K562 (cell line): ENCODE results near the gene NXT1. TPM values are rescaled to one million over a fixed set of nuclear protein-coding genes. Genes with fewer than 3 reads are reported as not detected.

Experiments used
- ATAC-seq: fragments of 200-7000 bp; cut with Tn5 transposase; 3 replicates; pipeline ENCODE4 v1.9.1; 2020; ENCODE audit warnings: moderate library complexity
- BruUV-seq: library from RNA; stranded (reverse); fragments of 400-500 nt; replicated peaks from 2 replicates; lab custom pipeline; 2021; lab: Mats Ljungman, UMichigan
- CTCF ChIA-PET: fragments of 300-600 bp; formaldehyde crosslinking; extraction: SDS; loops from one replicate; lab custom pipeline; 2021; ENCODE audit warnings: low intra/inter-chr PET ratio; lab: Yijun Ruan, JAX
- POLR2A ChIA-PET: fragments of 300-600, 350-650 bp; sonication (Branson Sonifier 250); formaldehyde crosslinking; extraction: SDS; loops from one replicate; lab custom pipeline; 2021; ENCODE audit warnings: antibody characterized with exemption, inconsistent platforms; lab: Yijun Ruan, JAX
- DNase-seq, 4 experiments: peaks; one replicate each; pipeline versions ENCODE4 v3.0.0 to v3.0.0-alpha.2; 2011 to 2018; ENCODE audit warnings: low spot score in 3 of 4, mixed read lengths in 3 of 4; ENCODE audit errors: extremely low read depth in 1 of 4
- FAIRE-seq: peaks from 2 replicates; lab custom pipeline; 2011; peaks lifted over from hg19 to GRCh38; lab: Jason Lieb, UNC
- H2AFZ ChIP-seq: 2 replicates; pipeline ENCODE4 v1.6.0; 2011; ENCODE audit warnings: low read depth, low read length, control low read depth, inconsistent platforms
- H3K27ac ChIP-seq: fragments of 200-600 bp; 3 replicates; pipeline ENCODE4 v1.8.0; 2011; ENCODE audit warnings: low read depth, mild to moderate bottlenecking, control low read depth, inconsistent platforms, low read length, moderate library complexity, mixed read lengths; ENCODE audit errors: extremely low read depth
- H3K27me3 ChIP-seq, 2 experiments: fragments of 300-600 bp in 1 of 2; 2 replicates in 1 of 2; 3 replicates in 1 of 2; pipeline versions ENCODE4 v1.6.0 to v1.8.0; 2011; ENCODE audit warnings: inconsistent platforms in 2 of 2, low read length in 2 of 2, mild to moderate bottlenecking in 1 of 2, mixed read lengths in 1 of 2, moderate library complexity in 1 of 2; ENCODE audit not compliant: control insufficient read depth in 2 of 2, insufficient read depth in 2 of 2
- H3K36me3 ChIP-seq: fragments of 300-600 bp; 3 replicates; pipeline ENCODE4 v1.8.0; 2011; ENCODE audit warnings: mild to moderate bottlenecking, low read length, inconsistent platforms; ENCODE audit not compliant: control insufficient read depth, insufficient read depth
- H3K4me1 ChIP-seq, 2 experiments: fragments of 200-600 bp in 1 of 2; replicated peaks in 1 of 2; 2 replicates in 1 of 2; 3 replicates in 1 of 2; pipeline versions ENCODE4 v1.5.1 to v1.8.0; 2011; ENCODE audit warnings: inconsistent platforms in 2 of 2, low read length in 2 of 2, mild to moderate bottlenecking in 1 of 2, mixed read lengths in 1 of 2, moderate library complexity in 1 of 2; ENCODE audit not compliant: control insufficient read depth in 2 of 2, insufficient read depth in 2 of 2
- H3K4me2 ChIP-seq: 2 replicates; pipeline ENCODE4 v1.6.1; 2011; ENCODE audit warnings: low read length, control low read depth, inconsistent platforms, mixed read lengths; ENCODE audit not compliant: insufficient read depth
- H3K4me3 ChIP-seq: fragments of 200-600 bp; sonication (generic), shearing (Covaris generic); 2 replicates; pipeline ENCODE4 v1.5.1; 2016; ENCODE audit warnings: control low read depth, inconsistent platforms
- H3K79me2 ChIP-seq: fragments of 200-600 bp; 3 replicates; pipeline ENCODE4 v1.8.0; 2011; ENCODE audit warnings: low read length, inconsistent platforms; ENCODE audit not compliant: control insufficient read depth, insufficient read depth
- H3K9ac ChIP-seq, 2 experiments: 2 replicates each; pipeline versions ENCODE4 v1.6.0 to v1.6.1; 2011; ENCODE audit warnings: low read depth in 2 of 2, low read length in 2 of 2, control low read depth in 1 of 2, inconsistent platforms in 1 of 2, mild to moderate bottlenecking in 1 of 2, mixed read lengths in 1 of 2; ENCODE audit not compliant: insufficient read depth in 1 of 2
- H3K9me1 ChIP-seq: one replicate; pipeline ENCODE4 v1.6.0; 2011; ENCODE audit warnings: inconsistent platforms, mild to moderate bottlenecking, low read length, moderate library complexity; ENCODE audit not compliant: control insufficient read depth, insufficient read depth
- H3K9me3 ChIP-seq: replicated peaks from 2 replicates; pipeline ENCODE4 v1.5.1; 2011; ENCODE audit warnings: low read depth, low read length, inconsistent platforms; ENCODE audit not compliant: control insufficient read depth, insufficient read depth
- H4K20me1 ChIP-seq: replicated peaks from 2 replicates; pipeline ENCODE4 v1.6.1; 2011; ENCODE audit warnings: low read length, inconsistent platforms, mixed read lengths; ENCODE audit not compliant: control insufficient read depth, insufficient read depth
- ETV5 ChIP-seq: sonication (generic); formaldehyde crosslinking; IDR thresholded peaks from 2 replicates; pipeline ENCODE4 v1.4.0; 2020; ENCODE audit warnings: low read depth, mild to moderate bottlenecking, missing genetic modification reagents
- KLF16 ChIP-seq: IDR thresholded peaks from 2 replicates; pipeline ENCODE4 v1.6.1; 2016; ENCODE audit warnings: antibody characterized with exemption
- L3MBTL2 ChIP-seq: fragments of 450-650 bp; IDR thresholded peaks from 2 replicates; pipeline ENCODE4 v1.6.1; 2016; ENCODE audit warnings: mild to moderate bottlenecking, moderate library complexity
- NFIC ChIP-seq: fragments of 450-650 bp; IDR thresholded peaks from 2 replicates; pipeline ENCODE4 v1.6.1; 2017; ENCODE audit warnings: mild to moderate bottlenecking, inconsistent platforms
- NR2C1 ChIP-seq, 2 experiments: fragments of 450-650 bp; IDR thresholded peaks; 2 replicates each; pipeline ENCODE4 v1.6.1; 2017; ENCODE audit warnings: mild to moderate bottlenecking in 2 of 2, antibody characterized with exemption in 1 of 2, inconsistent platforms in 1 of 2, missing compliant biosample characterization in 1 of 2, missing genetic modification characterization in 1 of 2
- POLR2G ChIP-seq: fragments of 200-400 bp; formaldehyde crosslinking; IDR thresholded peaks from 2 replicates; pipeline ENCODE4 v1.6.1; 2017; ENCODE audit warnings: low read depth, mild to moderate bottlenecking, antibody characterized with exemption, low read length, moderate library complexity
- RBFOX2 ChIP-seq: fragments of 200-400 bp; formaldehyde crosslinking; IDR thresholded peaks from 2 replicates; pipeline ENCODE4 v1.6.1; 2017; ENCODE audit warnings: low read depth, mild to moderate bottlenecking, low read length, moderate library complexity
- RBM22 ChIP-seq: fragments of 200-400 bp; formaldehyde crosslinking; IDR thresholded peaks from 2 replicates; pipeline ENCODE4 v1.6.1; 2018; ENCODE audit warnings: low read length, low read depth; ENCODE audit not compliant: poor library complexity, severe bottlenecking
- WGBS: fragments of 100-300 bp; shearing (Covaris generic); methylation state at CpG from one replicate; pipeline ENCODE4 v1.1.6; 2016; ENCODE audit warnings: low coverage, mixed read lengths; ENCODE audit not compliant: insufficient coverage; ENCODE audit errors: missing lambda C conversion rate; 5-methylcytosine and 5-hydroxymethylcytosine counted together
- in situ Hi-C: fragments of 300-500 bp; cut with MboI; formaldehyde crosslinking; loops from 4 replicates; pipeline ENCODE4 v1.15.0; 2018; ENCODE audit warnings: inconsistent platforms, mixed read lengths
- intact Hi-C: fragments of 100-400 bp; cut with micrococcal nuclease; formaldehyde crosslinking; loops from 2 replicates; pipeline ENCODE4 v1.14.2; 2022
- polyA plus RNA-seq, 8 experiments: library from polyadenylated mRNA; depleted of rRNA in 4 of 8; stranded (reverse) in 5 of 8; unstranded in 3 of 8; fragments of >200 nt; fragmentation: Nextera tagmentation in 2 of 8; fragmentation: Illumina TruSeq in 1 of 8; extraction: Ambion mirVana in 2 of 8; extraction: Trizol in 1 of 8; gene quantifications; 2 replicates each; pipeline versions ENCODE4 v1.2.1 to v1.2.3, GENCODE V29; 2011 to 2014; ENCODE audit warnings: inconsistent platforms in 1 of 8, missing spikeins in 1 of 8
- total RNA-seq, 7 experiments: library from RNA; depleted of rRNA in 6 of 7; stranded (reverse); fragments of >200 nt in 6 of 7; fragmentation: Illumina TruSeq in 2 of 7; extraction: Trizol in 2 of 7; gene quantifications; 2 replicates each; pipeline versions ENCODE4 v1.2.1 to v1.2.3, GENCODE V29; 2011 to 2021; ENCODE audit warnings: low replicate concordance in 1 of 7
- TF ChIP-seq, protein P1 (sequence below): sonication (generic); formaldehyde crosslinking; IDR thresholded peaks from 2 replicates; pipeline ENCODE4 v1.8.1; 2023; ENCODE audit warnings: mild to moderate bottlenecking, missing genetic modification reagents, moderate library complexity
- TF ChIP-seq, protein P2 (sequence below): fragments of 250-450 bp; sonication (Bioruptor Pico); IDR thresholded peaks from 2 replicates; pipeline ENCODE4 v1.5.0; 2021
- TF ChIP-seq, protein P3 (sequence below): fragments of 450-650 bp; IDR thresholded peaks from 2 replicates; pipeline ENCODE4 v1.6.1; 2016; ENCODE audit warnings: missing biosample characterization, missing genetic modification characterization

The NXT1 gene
- total and polyA plus RNA-seq, 9 of the 15 experiments (the other 6 are each of a cell fraction or from before 2014, with no cell fraction given) = 7.7 to 50.9 (median 35.6) TPM

DNA sequence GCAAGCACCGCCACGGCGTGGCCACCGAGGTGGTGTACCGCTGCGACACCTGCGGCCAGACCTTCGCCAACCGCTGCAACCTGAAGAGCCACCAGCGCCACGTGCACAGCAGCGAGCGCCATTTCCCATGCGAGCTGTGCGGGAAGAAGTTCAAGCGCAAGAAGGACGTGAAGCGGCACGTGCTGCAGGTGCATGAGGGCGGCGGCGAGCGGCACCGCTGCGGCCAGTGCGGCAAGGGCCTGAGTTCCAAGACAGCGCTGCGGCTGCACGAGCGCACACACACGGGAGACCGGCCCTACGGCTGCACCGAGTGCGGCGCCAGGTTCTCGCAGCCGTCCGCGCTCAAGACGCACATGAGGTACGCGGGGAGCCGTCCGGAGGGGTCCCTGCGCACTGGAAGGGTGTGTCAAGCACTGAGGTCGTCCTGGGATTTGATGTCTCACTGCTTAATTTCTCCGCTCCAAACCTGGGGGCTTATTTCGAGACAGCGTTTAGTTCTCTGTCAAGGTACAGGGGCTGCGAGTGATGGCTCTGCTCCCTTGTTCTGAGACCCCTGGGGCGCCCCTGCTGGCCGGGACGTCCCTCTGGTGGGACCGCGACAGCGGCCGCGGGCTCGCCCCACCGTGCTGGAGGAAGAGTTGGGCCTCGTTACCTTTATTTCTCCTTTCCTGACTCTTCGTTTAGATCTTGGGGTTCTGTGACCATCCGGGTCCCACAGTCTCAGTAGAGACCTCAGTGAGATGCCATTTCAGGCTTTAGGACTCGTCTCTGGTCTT lies 15.0 kb downstream of the NXT1 start:
- peak overlapping the region; percentile 37; the same call in 1 of the 2 replicates for H3K4me2 ChIP-seq
- 95% methylated on average over 8 of the region's 65 CpGs for WGBS
- no peak overlapping the region for H3K9ac ChIP-seq
- peaks cover 68% of the 10 kb centered on the region for H3K36me3 ChIP-seq
- FAIRE-seq (no peak), ATAC-seq (no peak), DNase-seq (no peak)
- H3K4me3 ChIP-seq = no peak overlapping the region
- H3K9me1 ChIP-seq = no peaks in the 10 kb centered on the region
- CTCF ChIA-PET = no interaction called here
- peaks cover 25 to 28% of the 10 kb centered on the region in 2 experiments; a peak in 4 of 5 replicates for H3K4me1 ChIP-seq
- peaks cover 14% of the 10 kb centered on the region; the same call in 1 of the 2 replicates for H4K20me1 ChIP-seq
- H3K27ac ChIP-seq = peak overlapping the region; percentile 48; the same call in 2 of the 3 replicates
- H3K9me3 ChIP-seq = no peaks in the 10 kb centered on the region
- POLR2A ChIA-PET = interaction anchor here (1.2 kb wide), 1 partner anchor 7 kb away, joined by 3 read pairs; no protein-coding TSS in a partner anchor
- H2AFZ ChIP-seq = no peak overlapping the region
- TF ChIP-seq RBFOX2 (peak; percentile 58; the same call in 1 of the 2 replicates), KLF16 (no peak), POLR2G (peak; percentile 70), NR2C1 (IDR thresholded peaks at IDR 0.05) (no peak), NR2C1 (tag; IDR thresholded peaks at IDR 0.05) (no peak), ETV5 (CRISPR knock-in tag) (no peak), NFIC (no peak), L3MBTL2 (no peak), RBM22 (peak; percentile 40)
- TF ChIP-seq, protein P1, sequence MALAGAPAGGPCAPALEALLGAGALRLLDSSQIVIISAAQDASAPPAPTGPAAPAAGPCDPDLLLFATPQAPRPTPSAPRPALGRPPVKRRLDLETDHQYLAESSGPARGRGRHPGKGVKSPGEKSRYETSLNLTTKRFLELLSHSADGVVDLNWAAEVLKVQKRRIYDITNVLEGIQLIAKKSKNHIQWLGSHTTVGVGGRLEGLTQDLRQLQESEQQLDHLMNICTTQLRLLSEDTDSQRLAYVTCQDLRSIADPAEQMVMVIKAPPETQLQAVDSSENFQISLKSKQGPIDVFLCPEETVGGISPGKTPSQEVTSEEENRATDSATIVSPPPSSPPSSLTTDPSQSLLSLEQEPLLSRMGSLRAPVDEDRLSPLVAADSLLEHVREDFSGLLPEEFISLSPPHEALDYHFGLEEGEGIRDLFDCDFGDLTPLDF (CRISPR knock-in tag) = no peak
- TF ChIP-seq, protein P2, sequence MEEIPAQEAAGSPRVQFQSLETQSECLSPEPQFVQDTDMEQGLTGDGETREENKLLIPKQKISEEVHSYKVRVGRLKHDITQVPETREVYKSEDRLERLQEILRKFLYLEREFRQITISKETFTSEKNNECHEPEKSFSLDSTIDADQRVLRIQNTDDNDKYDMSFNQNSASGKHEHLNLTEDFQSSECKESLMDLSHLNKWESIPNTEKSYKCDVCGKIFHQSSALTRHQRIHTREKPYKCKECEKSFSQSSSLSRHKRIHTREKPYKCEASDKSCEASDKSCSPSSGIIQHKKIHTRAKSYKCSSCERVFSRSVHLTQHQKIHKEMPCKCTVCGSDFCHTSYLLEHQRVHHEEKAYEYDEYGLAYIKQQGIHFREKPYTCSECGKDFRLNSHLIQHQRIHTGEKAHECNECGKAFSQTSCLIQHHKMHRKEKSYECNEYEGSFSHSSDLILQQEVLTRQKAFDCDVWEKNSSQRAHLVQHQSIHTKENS = no peak
- TF ChIP-seq, protein P3, sequence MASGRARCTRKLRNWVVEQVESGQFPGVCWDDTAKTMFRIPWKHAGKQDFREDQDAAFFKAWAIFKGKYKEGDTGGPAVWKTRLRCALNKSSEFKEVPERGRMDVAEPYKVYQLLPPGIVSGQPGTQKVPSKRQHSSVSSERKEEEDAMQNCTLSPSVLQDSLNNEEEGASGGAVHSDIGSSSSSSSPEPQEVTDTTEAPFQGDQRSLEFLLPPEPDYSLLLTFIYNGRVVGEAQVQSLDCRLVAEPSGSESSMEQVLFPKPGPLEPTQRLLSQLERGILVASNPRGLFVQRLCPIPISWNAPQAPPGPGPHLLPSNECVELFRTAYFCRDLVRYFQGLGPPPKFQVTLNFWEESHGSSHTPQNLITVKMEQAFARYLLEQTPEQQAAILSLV (tag) = no peak
- peaks cover 71% of the 10 kb centered on the region for H3K79me2 ChIP-seq
- no TSS peak for BruUV-seq
- no peaks in the 10 kb centered on the region for H3K27me3 ChIP-seq
- intact Hi-C loops = no loop called here
- in situ Hi-C loops = no loop called here
